Lower leg skin (tissue), 4 donors: Measurements from ENCODE around the gene CBL. TPM values are rescaled to one million over a fixed set of nuclear protein-coding genes. Genes with fewer than 3 reads are reported as not detected.

Experiments
- DNase-seq, 2 donors: peaks; one replicate each; pipeline ENCODE4 v3.0.0-alpha.2; 2019; ENCODE audit warnings: low spot score in 2 of 2
- H3K4me3 ChIP-seq: fragments of 200-600 bp; sonication (generic); 2 replicates; pipeline ENCODE4 v1.5.1; 2017; ENCODE audit warnings: mild to moderate bottlenecking, low read depth; ENCODE audit not compliant: poor library complexity, severe bottlenecking
- CTCF ChIP-seq, 3 donors: fragments of 450-650 bp; IDR thresholded peaks; one replicate each; pipeline ENCODE4 v1.5.1; 2016; ENCODE audit warnings: antibody characterized with exemption in 3 of 3, mild to moderate bottlenecking in 3 of 3, moderate library complexity in 2 of 3
- POLR2A ChIP-seq, 2 donors: fragments of 450-650 bp; IDR thresholded peaks; one replicate each; pipeline ENCODE4 v1.6.1; 2016 to 2017; ENCODE audit warnings: antibody characterized with exemption in 2 of 2, mild to moderate bottlenecking in 1 of 2, moderate library complexity in 1 of 2
- WGBS, 2 donors: methylation state at CpG; one replicate each; pipeline ENCODE4 v1.1.5; 2018; 5-methylcytosine and 5-hydroxymethylcytosine counted together
- intact Hi-C: fragments of 100-400 bp; cut with DNase I; formaldehyde crosslinking; loops from one replicate; pipeline ENCODE4 v1.15.0; 2023; ENCODE audit warnings: low total_unique reads
- total RNA-seq, 4 donors: library from RNA; depleted of rRNA; stranded (reverse); fragments of >200 nt; gene quantifications; one replicate each; pipeline ENCODE4 v1.1.0, GENCODE V29; 2016

CBL gene
- total RNA-seq, 4 donors from 2014 or later: 11.7 to 14.6 (median 14.0) TPM

- TF ChIP-seq POLR2A (IDR thresholded peaks at IDR 0.05) (no peak), CTCF (IDR thresholded peaks at IDR 0.05) (no peak)
- intact Hi-C loops: loop anchor here (10.0 kb wide), 1 partner anchor 148 kb away; no protein-coding TSS in a partner anchor
- 77 to 84% methylated on average over 5 of the region's 5 CpGs for WGBS, 2 donors
- H3K4me3 ChIP-seq: no peak overlapping the region
- no peak for DNase-seq
These were observed 13.1 kb upstream of the CBL start for GRCh38 chr11:119193001-119193400.

GRCh38 chr11:119193626-119194025 lies 12.5 kb upstream of the CBL start:
- WGBS, 2 donors: 86 to 91% methylated on average over 10 of the region's 10 CpGs
- DNase-seq: no peak
- intact Hi-C loops: loop anchor here (10.0 kb wide), 1 partner anchor 149 kb away; no protein-coding TSS in a partner anchor

GRCh38 chr11:119194811-119195440 lies 11.2 kb upstream of the CBL start:
- H3K4me3 ChIP-seq: no peak overlapping the region
- TF ChIP-seq POLR2A (IDR thresholded peaks at IDR 0.05) (no peak), CTCF (IDR thresholded peaks at IDR 0.05) (no peak)
- 72 to 83% methylated on average over 7 of the region's 7 CpGs for WGBS, 2 donors
- DNase-seq: no peak
- intact Hi-C loops: loop anchor here (10.0 kb wide), 1 partner anchor 150 kb away; no protein-coding TSS in a partner anchor

More at GRCh38 chr11:119193626-119194025, 12.5 kb upstream of the CBL start:
- no peak overlapping the region for H3K4me3 ChIP-seq
- TF ChIP-seq CTCF (IDR thresholded peaks at IDR 0.05): no peak

- DNase-seq: no peak
- TF ChIP-seq POLR2A (IDR thresholded peaks at IDR 0.05) (no peak), CTCF (IDR thresholded peaks at IDR 0.05) (no peak)
- intact Hi-C loops: loop anchor here (10.0 kb wide), 1 partner anchor 151 kb away; no protein-coding TSS in a partner anchor
- 27% methylated on average over 6 of the region's 6 CpGs for WGBS, 2 donors
- no peak overlapping the region for H3K4me3 ChIP-seq
These were observed 10.5 kb upstream of the CBL start for GRCh38 chr11:119195680-119196079.

GRCh38 chr11:119196833-119197483 lies 9.2 kb upstream of the CBL start:
- no peak overlapping the region for H3K4me3 ChIP-seq
- intact Hi-C loops: loop anchor here (10.0 kb wide), 1 partner anchor 152 kb away; no protein-coding TSS in a partner anchor
- 42 to 44% methylated on average over 5 of the region's 5 CpGs for WGBS, 2 donors
- peak in 1 of 2 donors; percentile 75 for DNase-seq
- TF ChIP-seq CTCF (IDR thresholded peaks at IDR 0.05): peak in 1 of 3 donors; percentile 54
- TF ChIP-seq POLR2A (IDR thresholded peaks at IDR 0.05): no peak
